Activated naive CD8-positive, alpha-beta T cell treated with anti-CD3 and anti-CD28 coated beads, Interleukin-2, amount 10 ng/mL, durations not matched to agents 7 days and 5 days (primary cell): Measurements from ENCODE around the gene LHFPL3. TPM values are rescaled to one million over a fixed set of nuclear protein-coding genes. Genes with fewer than 3 reads are reported as not detected.

Experiments
- ATAC-seq: fragments of 150-1000 bp; cut with Tn5 transposase; one replicate; pipeline ENCODE4 v1.10.0; 2021; ENCODE audit warnings: low read depth, moderate library complexity
- POLR2A ChIA-PET: fragments of 350-600 bp; sonication (Branson Sonifier 250); formaldehyde crosslinking; loops from one replicate; lab custom pipeline; 2021; ENCODE audit warnings: antibody characterized with exemption; lab: Charles Lee
- DNase-seq: peaks from one replicate; pipeline ENCODE4 v3.0.0; 2021
- H3K27ac Mint-ChIP-seq: one replicate; pipeline ENCODE4 v1.8.0; 2022; ENCODE audit warnings: mild to moderate bottlenecking, mixed read lengths
- H3K27me3 Mint-ChIP-seq: one replicate; pipeline ENCODE4 v1.8.0; 2022; ENCODE audit warnings: mild to moderate bottlenecking, moderate library complexity, mixed read lengths
- H3K36me3 Mint-ChIP-seq: one replicate; pipeline ENCODE4 v1.8.0; 2021; ENCODE audit warnings: mild to moderate bottlenecking, mixed read lengths
- H3K4me1 Mint-ChIP-seq: one replicate; pipeline ENCODE4 v1.8.0; 2021; ENCODE audit warnings: mixed read lengths
- H3K4me3 Mint-ChIP-seq: one replicate; pipeline ENCODE4 v1.8.0; 2022; ENCODE audit warnings: mild to moderate bottlenecking, moderate library complexity, mixed read lengths
- H3K9me3 Mint-ChIP-seq: one replicate; pipeline ENCODE4 v1.8.0; 2021; ENCODE audit warnings: mixed read lengths
- total RNA-seq, 2 experiments: library from RNA; stranded (reverse); gene quantifications; one replicate each; pipeline ENCODE4 v1.2.3, GENCODE V29; 2021

Gene LHFPL3
- total RNA-seq, 2 experiments from 2014 or later: not detected

DNA sequence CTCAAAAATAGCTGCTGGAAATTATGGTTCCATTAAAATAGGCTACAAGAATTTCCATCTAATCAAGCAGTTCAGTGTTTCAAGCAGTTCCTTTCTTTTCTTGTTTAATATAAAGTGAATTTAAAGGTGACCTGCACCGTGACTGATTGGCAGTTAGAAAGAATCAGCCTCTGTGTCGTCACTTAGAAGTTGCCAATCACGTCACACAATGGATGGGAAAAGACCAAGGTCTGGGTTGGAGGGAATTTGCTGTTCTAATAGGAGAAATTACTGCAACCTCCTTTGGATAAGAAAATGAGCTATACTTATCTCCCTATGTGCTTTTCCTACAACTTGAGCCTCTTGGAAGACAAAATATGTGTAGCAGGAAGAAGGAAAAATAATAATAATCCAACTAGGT, 466.2 kb downstream of the LHFPL3 start:
- Mint-ChIP-seq H3K27me3 (peaks cover 5% of the 10 kb centered on the region), H3K27ac (no peak overlapping the region), H3K4me3 (no peak overlapping the region), H3K36me3 (no peaks in the 10 kb centered on the region), H3K4me1 (no peaks in the 10 kb centered on the region), H3K9me3 (no peaks in the 10 kb centered on the region)
- no peak for ATAC-seq
- no peak for DNase-seq
- POLR2A ChIA-PET: no interaction called here

DNA sequence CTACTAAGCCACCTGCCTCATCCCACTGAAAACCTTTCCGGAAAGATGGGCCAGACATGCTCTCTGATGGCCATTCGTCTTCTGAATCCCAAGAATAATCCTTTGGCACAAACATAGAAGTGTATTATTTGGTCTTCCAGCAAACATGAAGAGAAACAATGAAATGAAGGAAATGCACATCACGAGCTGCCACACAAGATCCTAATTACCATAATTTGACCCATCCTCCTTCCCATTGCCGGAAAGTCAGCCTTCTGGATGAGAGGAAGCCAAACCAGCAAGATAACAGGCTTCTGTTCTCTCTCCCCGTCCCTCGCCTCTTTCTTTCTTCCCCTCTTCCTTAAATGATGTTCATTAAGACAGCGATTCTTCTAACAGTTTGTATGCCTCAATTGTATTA, 466.7 kb downstream of the LHFPL3 start:
- Mint-ChIP-seq H3K36me3 (no peaks in the 10 kb centered on the region), H3K27me3 (peaks cover 2% of the 10 kb centered on the region), H3K27ac (no peak overlapping the region), H3K9me3 (no peaks in the 10 kb centered on the region), H3K4me1 (no peaks in the 10 kb centered on the region), H3K4me3 (no peak overlapping the region)
- DNase-seq: no peak
- POLR2A ChIA-PET: no interaction called here
- ATAC-seq: no peak

DNA sequence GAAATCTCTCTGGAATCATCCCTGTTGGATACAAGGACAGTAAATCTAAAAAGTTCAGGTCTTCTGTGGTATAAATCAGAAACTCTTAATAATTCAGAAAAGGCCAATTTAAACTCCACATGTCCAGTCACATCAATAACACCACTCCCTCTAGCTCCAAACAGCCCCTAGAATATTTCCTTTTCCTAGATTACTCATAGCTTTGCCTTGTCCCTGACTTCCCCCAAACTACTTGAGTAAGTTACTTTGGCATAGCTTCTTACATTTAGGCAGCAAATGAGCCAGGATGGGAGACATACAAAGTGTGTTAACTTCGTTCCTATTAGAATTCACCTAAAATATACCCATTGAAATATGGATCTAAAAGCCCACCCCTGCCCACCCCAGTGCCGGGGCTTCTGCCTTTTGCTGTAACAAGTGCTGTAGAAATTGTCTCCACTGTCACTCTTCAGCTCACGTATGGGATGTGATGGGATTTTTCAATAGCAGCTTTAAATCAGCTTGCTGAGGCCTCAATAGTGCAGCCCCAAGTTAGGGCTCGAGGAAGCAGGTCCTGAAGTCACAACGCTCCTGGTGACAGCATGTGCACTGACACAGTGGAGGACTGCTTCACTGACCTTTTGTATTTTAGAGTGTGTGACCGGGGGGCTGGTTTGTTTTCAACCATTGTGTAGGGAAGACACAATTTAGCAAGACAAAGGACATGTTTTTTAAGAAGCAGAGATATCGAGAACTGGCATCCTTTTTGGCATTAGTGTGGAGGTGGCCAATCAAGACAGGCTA, 467.4 kb downstream of the LHFPL3 start:
- H3K9me3 Mint-ChIP-seq: no peaks in the 10 kb centered on the region
- H3K4me3 Mint-ChIP-seq: no peak overlapping the region
- no peaks in the 10 kb centered on the region for H3K4me1 Mint-ChIP-seq
- no peak for ATAC-seq
- DNase-seq: no peak
- no peak overlapping the region for H3K27ac Mint-ChIP-seq
- POLR2A ChIA-PET: no interaction called here
- peaks cover 2% of the 10 kb centered on the region for H3K27me3 Mint-ChIP-seq
- no peaks in the 10 kb centered on the region for H3K36me3 Mint-ChIP-seq

DNA sequence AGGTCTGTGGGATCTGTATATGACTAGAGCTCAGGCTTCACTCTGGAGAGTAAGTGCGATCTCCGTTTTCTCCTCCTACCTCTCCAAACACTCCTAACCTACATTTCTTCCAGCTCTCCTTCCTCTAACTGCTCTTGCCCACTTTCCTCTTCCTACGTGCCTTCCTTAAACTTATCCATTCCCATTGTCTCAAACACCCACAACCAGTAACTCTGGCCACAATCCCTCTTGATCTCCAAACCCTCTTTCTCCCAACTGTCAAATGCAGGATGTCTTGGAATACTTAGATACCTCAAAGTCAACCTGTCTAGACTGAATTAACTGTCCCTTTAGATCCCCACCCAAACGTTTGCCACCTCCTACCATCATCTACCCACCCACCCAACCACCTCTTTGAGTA, 471.9 kb downstream of the LHFPL3 start:
- peaks cover 2% of the 10 kb centered on the region for H3K27me3 Mint-ChIP-seq
- no peaks in the 10 kb centered on the region for H3K36me3 Mint-ChIP-seq
- no peaks in the 10 kb centered on the region for H3K4me1 Mint-ChIP-seq
- no peak for DNase-seq
- POLR2A ChIA-PET: no interaction called here
- no peak overlapping the region for H3K27ac Mint-ChIP-seq
- no peaks in the 10 kb centered on the region for H3K9me3 Mint-ChIP-seq
- ATAC-seq: no peak
- H3K4me3 Mint-ChIP-seq: no peak overlapping the region

DNA sequence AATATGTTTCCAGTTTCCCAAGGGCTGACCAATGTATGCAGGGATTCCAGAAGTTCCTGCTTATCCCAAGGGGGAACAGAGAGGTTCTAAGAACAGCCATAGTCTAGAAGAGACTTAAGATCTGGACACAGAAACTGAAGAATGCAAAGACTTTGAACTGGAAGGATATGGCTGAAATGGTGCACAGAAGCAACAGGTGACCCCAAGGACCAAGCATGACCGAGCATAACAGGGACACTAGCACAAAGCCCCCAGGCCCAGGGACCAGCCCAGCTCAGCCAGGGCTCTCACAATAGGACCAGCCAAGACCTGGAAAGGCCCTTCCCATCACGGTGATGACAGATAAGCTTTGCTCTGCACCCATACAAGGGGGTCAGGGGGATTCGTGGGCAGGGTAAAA, 472.6 kb downstream of the LHFPL3 start:
- Mint-ChIP-seq H3K36me3 (no peaks in the 10 kb centered on the region), H3K27ac (no peak overlapping the region), H3K9me3 (no peaks in the 10 kb centered on the region), H3K4me3 (no peak overlapping the region), H3K4me1 (no peaks in the 10 kb centered on the region), H3K27me3 (peaks cover 4% of the 10 kb centered on the region)
- POLR2A ChIA-PET: no interaction called here
- DNase-seq: no peak
- ATAC-seq: no peak

DNA sequence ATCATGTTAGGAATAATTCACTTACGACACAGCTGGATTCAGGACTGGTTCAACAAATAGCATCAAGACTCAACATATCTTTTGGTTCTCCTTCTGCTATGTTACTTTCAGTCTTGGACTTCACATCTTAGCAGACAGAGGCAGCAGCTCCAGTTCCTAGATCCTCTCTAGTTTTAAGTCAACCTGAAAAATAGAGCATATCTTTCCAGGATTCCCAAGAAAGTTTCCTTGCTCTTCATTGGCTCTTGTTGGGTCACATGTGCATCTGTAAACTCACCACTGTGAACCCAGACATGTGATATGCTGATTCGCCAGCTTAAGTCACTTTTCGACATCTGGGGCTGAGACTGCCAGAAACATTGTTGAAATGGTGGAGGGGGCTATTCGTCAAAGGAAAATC, 475.5 kb downstream of the LHFPL3 start:
- POLR2A ChIA-PET: no interaction called here
- DNase-seq (no peak), ATAC-seq (no peak)

DNA sequence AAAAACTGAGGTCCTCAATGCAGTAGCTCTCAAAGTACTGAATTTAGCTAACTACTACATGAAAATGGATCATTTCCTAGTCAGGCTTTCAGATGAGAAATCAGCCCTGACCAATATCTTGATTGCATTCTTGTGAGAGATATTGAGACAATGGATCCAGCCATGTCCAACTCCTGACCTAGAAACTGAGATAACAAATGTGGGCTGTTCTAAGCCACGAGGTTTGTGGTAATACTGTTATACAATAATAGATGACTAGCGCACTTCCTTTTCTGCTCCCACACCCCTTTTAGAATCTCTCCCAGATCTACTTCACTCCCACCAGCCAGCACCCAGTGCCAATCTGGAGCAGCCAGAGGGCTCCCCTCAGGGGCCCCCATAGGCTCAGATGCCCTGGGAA, 476.3 kb downstream of the LHFPL3 start:
- H3K36me3 Mint-ChIP-seq: no peaks in the 10 kb centered on the region
- H3K27ac Mint-ChIP-seq: no peak overlapping the region
- no peaks in the 10 kb centered on the region for H3K9me3 Mint-ChIP-seq
- DNase-seq (no peak), ATAC-seq (no peak)
- POLR2A ChIA-PET: no interaction called here
- peaks cover 6% of the 10 kb centered on the region for H3K27me3 Mint-ChIP-seq
- H3K4me3 Mint-ChIP-seq: no peak overlapping the region
- no peaks in the 10 kb centered on the region for H3K4me1 Mint-ChIP-seq

More for the DNA sequence above, 475.5 kb downstream of the LHFPL3 start:
- Mint-ChIP-seq H3K36me3 (no peaks in the 10 kb centered on the region), H3K27me3 (peaks cover 7% of the 10 kb centered on the region), H3K27ac (no peak overlapping the region), H3K9me3 (no peaks in the 10 kb centered on the region), H3K4me3 (no peak overlapping the region), H3K4me1 (no peaks in the 10 kb centered on the region)

DNA sequence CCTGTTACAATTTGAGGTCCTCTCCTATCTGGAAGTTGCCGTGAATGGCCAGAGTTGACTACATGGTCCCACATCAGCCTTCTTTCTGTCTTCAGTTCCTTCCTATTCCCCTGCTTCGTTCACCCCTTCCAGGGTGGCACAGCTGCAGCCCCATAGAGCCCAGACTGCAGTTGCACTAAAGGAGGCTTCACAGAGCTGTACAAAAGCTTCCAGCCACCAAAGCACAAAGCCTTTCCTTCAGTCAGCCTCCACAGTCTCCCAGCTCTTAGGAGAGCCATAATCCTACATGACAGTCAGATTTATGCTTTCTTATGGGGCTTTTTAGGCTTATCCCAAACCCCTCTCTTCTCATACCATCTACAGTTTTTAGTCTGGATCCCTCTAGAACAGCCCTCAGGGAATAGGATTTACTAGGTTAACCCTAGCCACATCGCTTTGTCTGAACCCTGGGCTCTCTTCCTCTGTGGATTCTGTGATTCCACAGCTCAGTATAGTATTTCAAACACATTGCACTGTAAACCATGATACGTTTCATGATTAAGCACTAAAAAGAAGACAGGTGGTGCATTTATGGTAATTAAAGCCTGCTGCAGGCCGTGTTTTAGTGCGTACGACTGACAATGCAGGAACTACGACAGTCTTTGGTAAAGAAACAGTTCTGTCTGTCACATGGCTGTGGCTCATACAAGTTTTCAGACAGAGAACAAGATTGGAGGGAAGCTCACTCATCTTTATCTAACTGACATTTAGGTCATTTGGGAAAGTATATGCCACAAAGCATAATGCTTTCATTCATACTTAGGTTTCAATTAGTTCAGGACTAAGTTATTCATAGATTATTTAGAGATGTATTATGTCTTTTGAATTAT, 477.3 kb downstream of the LHFPL3 start:
- Mint-ChIP-seq H3K4me3 (no peak overlapping the region), H3K9me3 (no peaks in the 10 kb centered on the region), H3K4me1 (no peaks in the 10 kb centered on the region), H3K27me3 (peaks cover 8% of the 10 kb centered on the region), H3K36me3 (no peaks in the 10 kb centered on the region), H3K27ac (no peak overlapping the region)
- POLR2A ChIA-PET: no interaction called here
- DNase-seq: no peak
- ATAC-seq: no peak

DNA sequence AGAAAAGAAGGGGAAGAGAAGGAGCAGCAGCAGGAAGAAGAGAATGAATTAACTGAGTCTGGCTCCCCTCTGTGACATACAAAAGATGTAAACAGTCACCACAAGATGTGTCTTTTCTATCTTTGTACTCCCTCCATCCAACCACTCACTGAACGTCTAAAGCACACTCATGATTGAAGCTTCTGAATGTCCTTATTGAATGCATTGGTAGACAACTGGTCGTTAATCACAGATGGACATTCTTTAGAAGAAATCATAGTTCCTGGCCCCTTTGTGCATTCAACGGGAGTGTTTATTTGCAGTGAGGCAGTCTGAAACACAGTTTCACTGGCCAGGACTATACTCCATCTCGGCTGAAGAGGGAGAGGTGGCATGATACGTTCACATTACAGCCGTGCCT, 479.3 kb downstream of the LHFPL3 start:
- no peaks in the 10 kb centered on the region for H3K4me1 Mint-ChIP-seq
- H3K27ac Mint-ChIP-seq: no peak overlapping the region
- ATAC-seq: no peak
- H3K36me3 Mint-ChIP-seq: no peaks in the 10 kb centered on the region
- no peak overlapping the region for H3K4me3 Mint-ChIP-seq
- H3K27me3 Mint-ChIP-seq: peaks cover 14% of the 10 kb centered on the region
- POLR2A ChIA-PET: no interaction called here
- DNase-seq: no peak
- H3K9me3 Mint-ChIP-seq: no peaks in the 10 kb centered on the region

DNA sequence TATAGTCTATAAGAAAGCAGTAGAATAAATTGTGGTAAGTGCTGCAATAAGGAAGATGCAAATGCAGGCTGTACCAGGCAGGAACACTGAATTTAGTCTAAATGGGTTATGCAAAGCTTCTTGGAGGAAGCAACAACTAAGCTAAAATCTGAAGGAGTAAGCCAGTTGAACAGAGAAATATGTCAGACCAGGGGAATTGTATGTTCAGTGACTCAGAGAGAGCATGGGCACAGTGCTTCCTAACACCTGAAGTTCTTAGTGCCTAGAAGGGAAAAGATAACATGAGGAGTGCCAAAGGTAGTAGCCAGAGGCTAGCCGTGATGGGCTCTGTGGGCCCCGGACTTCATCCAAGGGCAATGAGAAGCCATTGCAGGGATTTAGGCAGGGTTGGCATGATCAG, 481.5 kb downstream of the LHFPL3 start:
- no peaks in the 10 kb centered on the region for H3K36me3 Mint-ChIP-seq
- no peak overlapping the region for H3K27ac Mint-ChIP-seq
- POLR2A ChIA-PET: no interaction called here
- no peaks in the 10 kb centered on the region for H3K4me1 Mint-ChIP-seq
- H3K4me3 Mint-ChIP-seq: no peak overlapping the region
- H3K27me3 Mint-ChIP-seq: peaks cover 14% of the 10 kb centered on the region
- DNase-seq (no peak), ATAC-seq (no peak)
- H3K9me3 Mint-ChIP-seq: no peaks in the 10 kb centered on the region

DNA sequence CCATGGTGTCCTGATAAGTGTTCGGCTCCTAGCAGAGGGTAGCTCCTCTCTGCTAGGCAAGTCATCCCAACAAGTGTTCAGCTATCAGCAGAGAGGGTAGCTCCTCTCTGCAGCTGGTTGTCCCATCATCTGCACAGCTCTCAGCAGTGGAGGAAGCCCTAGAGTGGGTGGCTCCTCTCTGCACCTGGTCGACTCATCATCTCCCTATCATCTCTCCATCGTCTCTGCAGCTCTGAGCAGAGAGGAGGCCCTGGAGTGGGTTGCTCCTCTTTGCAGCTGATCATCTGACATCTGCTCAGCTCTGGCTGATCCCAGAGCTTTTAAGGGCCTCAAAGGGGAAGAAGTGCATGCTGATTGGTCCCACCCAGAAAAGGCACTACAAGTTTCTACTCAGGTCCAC, 485.7 kb downstream of the LHFPL3 start:
- Mint-ChIP-seq H3K4me3 (no peak overlapping the region), H3K36me3 (no peaks in the 10 kb centered on the region), H3K9me3 (no peaks in the 10 kb centered on the region), H3K4me1 (peaks cover 4% of the 10 kb centered on the region), H3K27ac (no peak overlapping the region), H3K27me3 (peaks cover 18% of the 10 kb centered on the region)
- ATAC-seq (no peak), DNase-seq (no peak)
- POLR2A ChIA-PET: no interaction called here

DNA sequence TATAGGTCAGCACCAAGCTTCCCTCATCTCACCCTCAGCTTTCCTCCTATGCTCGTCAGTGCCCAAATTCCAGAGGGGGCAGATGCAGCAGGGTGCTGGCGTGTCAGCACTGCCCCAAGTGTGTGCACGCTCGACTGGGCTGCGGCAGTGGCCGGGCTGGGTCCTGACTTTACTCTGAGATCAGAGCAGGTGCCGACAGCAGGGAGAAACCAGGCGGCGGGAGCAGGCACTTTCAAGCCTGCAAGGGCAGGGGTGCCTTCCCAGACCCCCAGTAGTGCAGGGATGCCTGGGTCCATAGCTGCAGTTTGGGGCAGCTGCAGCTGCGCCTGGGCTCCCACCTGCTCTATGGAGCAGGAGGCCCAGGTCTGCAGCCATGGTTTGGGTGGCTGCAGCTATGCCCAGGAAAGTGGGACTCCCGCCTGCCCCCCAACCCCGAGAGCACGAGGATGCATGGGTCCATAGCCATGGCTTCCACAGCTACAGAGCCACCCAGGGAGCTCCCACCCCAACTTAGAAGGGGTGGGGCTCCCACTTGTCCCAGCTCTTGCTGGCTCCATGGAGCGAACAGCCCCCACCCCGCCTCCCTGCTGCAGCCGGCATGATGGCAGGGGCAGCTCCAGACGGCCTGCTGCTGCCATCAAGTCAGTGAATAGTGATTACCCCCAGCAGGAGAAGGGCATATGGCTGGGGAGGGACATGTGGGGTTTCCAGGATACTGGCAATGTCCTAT, 486.4 kb downstream of the LHFPL3 start:
- Mint-ChIP-seq H3K27me3 (peaks cover 21% of the 10 kb centered on the region), H3K27ac (no peak overlapping the region), H3K9me3 (no peaks in the 10 kb centered on the region), H3K36me3 (no peaks in the 10 kb centered on the region), H3K4me3 (no peak overlapping the region), H3K4me1 (peaks cover 4% of the 10 kb centered on the region)
- POLR2A ChIA-PET: no interaction called here
- no peak for ATAC-seq
- no peak for DNase-seq

DNA sequence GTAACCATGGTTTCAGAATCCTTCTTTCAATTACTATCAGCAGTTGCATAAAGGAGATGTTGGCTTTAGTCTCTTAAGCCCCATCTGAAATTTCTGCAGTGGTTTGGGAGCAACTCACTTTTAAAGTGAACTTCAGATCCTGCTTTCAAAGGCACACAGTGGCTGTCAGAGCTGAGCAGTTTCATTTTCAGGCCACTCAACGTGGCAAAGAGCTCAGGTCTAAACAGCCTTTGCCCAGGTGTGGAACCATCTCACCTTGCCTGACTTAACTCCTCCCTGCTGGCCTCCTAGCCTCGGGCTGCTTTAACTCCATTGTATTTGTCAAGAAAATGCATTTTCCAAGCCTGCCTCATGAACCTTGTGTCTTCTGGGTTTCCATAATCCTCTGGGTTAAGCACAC, 488.1 kb downstream of the LHFPL3 start:
- Mint-ChIP-seq H3K36me3 (no peaks in the 10 kb centered on the region), H3K27me3 (peaks cover 16% of the 10 kb centered on the region), H3K9me3 (no peaks in the 10 kb centered on the region), H3K27ac (no peak overlapping the region), H3K4me3 (no peak overlapping the region), H3K4me1 (peaks cover 4% of the 10 kb centered on the region)
- no peak for DNase-seq
- POLR2A ChIA-PET: no interaction called here
- no peak for ATAC-seq
